ENCODE measurements around the gene BCDIN3D.
"Not testable (repeated sequence)": the region's sequence is repeated elsewhere in the genome, so short reads cannot be mapped to it uniquely, and the experiment has no call there.

The BCDIN3D gene

GRCh38 chr12:49868449-49868848 is 25.5 kb upstream of the BCDIN3D start:
- Histone ChIP-seq H3K27ac (ENCODE audit: low read depth, low read length) (no peak overlapping the region), H3K4me3 (ENCODE audit: low read depth in 1 of 2, low read length in 2 of 2) (no peak overlapping the region), H3K9ac (ENCODE audit: low read length) (no peak overlapping the region), H3K36me3 (ENCODE audit: insufficient read depth, low read length) (no peaks in the 10 kb centered on the region), H3K4me1 (ENCODE audit: insufficient read depth, low read length) (peaks cover 17% of the 10 kb centered on the region), H3K9me3 (ENCODE audit: low read length) (no peaks in the 10 kb centered on the region), H3K27me3 (ENCODE audit: control insufficient read depth in 1 of 2, insufficient read depth in 2 of 2, low read length in 2 of 2) (no peaks in the 10 kb centered on the region)

- no peak overlapping the region for H3K27ac ChIP-seq (ENCODE audit: low read depth, low read length)
- peaks cover 17% of the 10 kb centered on the region for H3K4me1 ChIP-seq (ENCODE audit: insufficient read depth, low read length)
- H3K4me3 ChIP-seq (ENCODE audit: low read depth in 1 of 2, low read length in 2 of 2), result no peak overlapping the region
- no peak overlapping the region for H3K9ac ChIP-seq (ENCODE audit: low read length)
- H3K36me3 ChIP-seq (ENCODE audit: insufficient read depth, low read length), result no peaks in the 10 kb centered on the region
- no peaks in the 10 kb centered on the region for H3K9me3 ChIP-seq (ENCODE audit: low read length)
- H3K27me3 ChIP-seq (ENCODE audit: control insufficient read depth in 1 of 2, insufficient read depth in 2 of 2, low read length in 2 of 2), result no peaks in the 10 kb centered on the region
These were observed 24.9 kb upstream of the BCDIN3D start for GRCh38 chr12:49867570-49868341.

- no peaks in the 10 kb centered on the region for H3K9me3 ChIP-seq (ENCODE audit: low read length)
- no peak overlapping the region for H3K4me3 ChIP-seq (ENCODE audit: low read depth in 1 of 2, low read length in 2 of 2)
- H3K4me1 ChIP-seq (ENCODE audit: insufficient read depth, low read length), result peaks cover 17% of the 10 kb centered on the region
- H3K27ac ChIP-seq (ENCODE audit: low read depth, low read length), result no peak overlapping the region
- no peaks in the 10 kb centered on the region for H3K36me3 ChIP-seq (ENCODE audit: insufficient read depth, low read length)
- H3K9ac ChIP-seq (ENCODE audit: low read length), result no peak overlapping the region
- H3K27me3 ChIP-seq (ENCODE audit: control insufficient read depth in 1 of 2, insufficient read depth in 2 of 2, low read length in 2 of 2), result no peaks in the 10 kb centered on the region
These were observed 24.1 kb upstream of the BCDIN3D start for GRCh38 chr12:49866859-49867569.

GRCh38 chr12:49865782-49866135 is 22.9 kb upstream of the BCDIN3D start:
- Histone ChIP-seq H3K27me3 (ENCODE audit: control insufficient read depth in 1 of 2, insufficient read depth in 2 of 2, low read length in 2 of 2) (no peaks in the 10 kb centered on the region), H3K9ac (ENCODE audit: low read length) (no peak overlapping the region), H3K27ac (ENCODE audit: low read depth, low read length) (no peak overlapping the region), H3K36me3 (ENCODE audit: insufficient read depth, low read length) (no peaks in the 10 kb centered on the region), H3K9me3 (ENCODE audit: low read length) (no peaks in the 10 kb centered on the region), H3K4me1 (ENCODE audit: insufficient read depth, low read length) (peaks cover 17% of the 10 kb centered on the region), H3K4me3 (ENCODE audit: low read depth in 1 of 2, low read length in 2 of 2) (no peak overlapping the region)

- H3K9me3 ChIP-seq (ENCODE audit: low read length), result no peaks in the 10 kb centered on the region
- no peak overlapping the region for H3K4me3 ChIP-seq (ENCODE audit: low read depth in 1 of 2, low read length in 2 of 2)
- H3K9ac ChIP-seq (ENCODE audit: low read length), result no peak overlapping the region
- H3K27me3 ChIP-seq (ENCODE audit: control insufficient read depth in 1 of 2, insufficient read depth in 2 of 2, low read length in 2 of 2), result no peaks in the 10 kb centered on the region
- peaks cover 17% of the 10 kb centered on the region for H3K4me1 ChIP-seq (ENCODE audit: insufficient read depth, low read length)
- no peaks in the 10 kb centered on the region for H3K36me3 ChIP-seq (ENCODE audit: insufficient read depth, low read length)
- H3K27ac ChIP-seq (ENCODE audit: low read depth, low read length), result no peak overlapping the region
These were observed 22.3 kb upstream of the BCDIN3D start for GRCh38 chr12:49865109-49865781.

GRCh38 chr12:49864798-49865090 is 21.8 kb upstream of the BCDIN3D start:
- Histone ChIP-seq H3K4me1 (ENCODE audit: insufficient read depth, low read length) (peaks cover 17% of the 10 kb centered on the region), H3K27me3 (ENCODE audit: control insufficient read depth in 1 of 2, insufficient read depth in 2 of 2, low read length in 2 of 2) (no peaks in the 10 kb centered on the region), H3K9ac (ENCODE audit: low read length) (no peak overlapping the region), H3K27ac (ENCODE audit: low read depth, low read length) (no peak overlapping the region), H3K4me3 (ENCODE audit: low read depth in 1 of 2, low read length in 2 of 2) (no peak overlapping the region), H3K36me3 (ENCODE audit: insufficient read depth, low read length) (no peaks in the 10 kb centered on the region), H3K9me3 (ENCODE audit: low read length) (no peaks in the 10 kb centered on the region)

GRCh38 chr12:49863946-49864797 is 21.3 kb upstream of the BCDIN3D start:
- Histone ChIP-seq H3K27me3 (ENCODE audit: control insufficient read depth in 1 of 2, insufficient read depth in 2 of 2, low read length in 2 of 2) (no peaks in the 10 kb centered on the region), H3K4me1 (ENCODE audit: insufficient read depth, low read length) (peaks cover 17% of the 10 kb centered on the region), H3K36me3 (ENCODE audit: insufficient read depth, low read length) (no peaks in the 10 kb centered on the region), H3K4me3 (ENCODE audit: low read depth in 1 of 2, low read length in 2 of 2) (no peak overlapping the region), H3K9me3 (ENCODE audit: low read length) (no peaks in the 10 kb centered on the region), H3K9ac (ENCODE audit: low read length) (no peak overlapping the region), H3K27ac (ENCODE audit: low read depth, low read length) (no peak overlapping the region)

- H3K9me3 ChIP-seq (ENCODE audit: low read length), result not testable (repeated sequence)
These were observed 18.0 kb upstream of the BCDIN3D start for GRCh38 chr12:49860921-49861320.

GRCh38 chr12:49855890-49856289 is 13.0 kb upstream of the BCDIN3D start:
- H3K27ac ChIP-seq (ENCODE audit: low read depth, low read length); H3K4me3 ChIP-seq (ENCODE audit: low read depth in 1 of 2, low read length in 2 of 2); H3K36me3 ChIP-seq (ENCODE audit: insufficient read depth, low read length); H3K9me3 ChIP-seq (ENCODE audit: low read length); H3K4me1 ChIP-seq (ENCODE audit: insufficient read depth, low read length); H3K27me3 ChIP-seq (ENCODE audit: control insufficient read depth in 1 of 2, insufficient read depth in 2 of 2, low read length in 2 of 2); H3K9ac ChIP-seq (ENCODE audit: low read length): not testable (repeated sequence)

More at GRCh38 chr12:49860921-49861320, 18.0 kb upstream of the BCDIN3D start:
- not testable (repeated sequence) for H3K36me3 ChIP-seq (ENCODE audit: insufficient read depth, low read length); H3K4me3 ChIP-seq (ENCODE audit: low read depth in 1 of 2, low read length in 2 of 2); H3K4me1 ChIP-seq (ENCODE audit: insufficient read depth, low read length); H3K9ac ChIP-seq (ENCODE audit: low read length); H3K27ac ChIP-seq (ENCODE audit: low read depth, low read length); H3K27me3 ChIP-seq (ENCODE audit: control insufficient read depth in 1 of 2, insufficient read depth in 2 of 2, low read length in 2 of 2)

GRCh38 chr12:49854976-49855375 is 12.1 kb upstream of the BCDIN3D start:
- Histone ChIP-seq H3K4me1 (ENCODE audit: insufficient read depth, low read length) (no peaks in the 10 kb centered on the region), H3K27me3 (ENCODE audit: control insufficient read depth in 1 of 2, insufficient read depth in 2 of 2, low read length in 2 of 2) (no peaks in the 10 kb centered on the region), H3K9ac (ENCODE audit: low read length) (no peak overlapping the region), H3K9me3 (ENCODE audit: low read length) (no peaks in the 10 kb centered on the region), H3K27ac (ENCODE audit: low read depth, low read length) (no peak overlapping the region), H3K4me3 (ENCODE audit: low read depth in 1 of 2, low read length in 2 of 2) (no peak overlapping the region), H3K36me3 (ENCODE audit: insufficient read depth, low read length) (no peaks in the 10 kb centered on the region)

- Histone ChIP-seq H3K27me3 (ENCODE audit: control insufficient read depth in 1 of 2, insufficient read depth in 2 of 2, low read length in 2 of 2) (no peaks in the 10 kb centered on the region), H3K9me3 (ENCODE audit: low read length) (no peaks in the 10 kb centered on the region), H3K4me1 (ENCODE audit: insufficient read depth, low read length) (no peaks in the 10 kb centered on the region), H3K36me3 (ENCODE audit: insufficient read depth, low read length) (no peaks in the 10 kb centered on the region), H3K27ac (ENCODE audit: low read depth, low read length) (no peak overlapping the region), H3K4me3 (ENCODE audit: low read depth in 1 of 2, low read length in 2 of 2) (no peak overlapping the region), H3K9ac (ENCODE audit: low read length) (no peak overlapping the region)
These were observed 10.8 kb upstream of the BCDIN3D start for GRCh38 chr12:49853671-49854070.

Data from muscle layer of colon (tissue), 2 donors.